H1 (cell line): ENCODE data around the gene OBSCN. TPM values are rescaled to one million over a fixed set of nuclear protein-coding genes. Genes with fewer than 3 reads are reported as not detected.

Source experiments
- CTCF ChIA-PET: fragments of 300-600 bp; sonication (Branson Sonifier 250); formaldehyde crosslinking; loops from one replicate; lab custom pipeline; 2021; ENCODE audit not compliant: partially characterized antibody; lab: Charles Lee
- POLR2A ChIA-PET: fragments of 300-600 bp; sonication (Branson Sonifier 250); formaldehyde crosslinking; loops from one replicate; lab custom pipeline; 2021; ENCODE audit warnings: inconsistent platforms; ENCODE audit not compliant: partially characterized antibody; lab: Charles Lee
- DNase-seq, 2 experiments: peaks; one replicate each; pipeline versions ENCODE4 v3.0.0 to v3.0.0-alpha.2; 2010 to 2022; ENCODE audit warnings: low spot score in 2 of 2, low read depth in 1 of 2, mixed read lengths in 1 of 2
- FAIRE-seq: peaks from 2 replicates; lab custom pipeline; 2011; peaks lifted over from hg19 to GRCh38; lab: Jason Lieb, UNC
- H2AFZ ChIP-seq: 2 replicates; pipeline ENCODE4 v1.8.1; 2012; ENCODE audit warnings: low read length, inconsistent platforms
- H2AK5ac ChIP-seq: 2 replicates; pipeline ENCODE4 v1.6.1; 2013; ENCODE audit warnings: low read depth, low read length
- H2BK120ac ChIP-seq: replicated peaks from 2 replicates; pipeline ENCODE3; 2013; ENCODE audit warnings: low read depth, low read length, inconsistent platforms
- H2BK12ac ChIP-seq: 2 replicates; pipeline ENCODE4 v1.6.1; 2013; ENCODE audit warnings: low read depth, low read length
- H2BK15ac ChIP-seq: 2 replicates; pipeline ENCODE4 v1.6.1; 2013; ENCODE audit warnings: low read length
- H2BK20ac ChIP-seq: 2 replicates; pipeline ENCODE4 v1.6.1; 2013; ENCODE audit warnings: low read length
- H2BK5ac ChIP-seq: 2 replicates; pipeline ENCODE4 v1.6.1; 2013; ENCODE audit warnings: low read depth, low read length
- H3K14ac ChIP-seq: 2 replicates; pipeline ENCODE4 v1.6.1; 2013; ENCODE audit warnings: inconsistent platforms; ENCODE audit not compliant: insufficient read length
- H3K18ac ChIP-seq: 2 replicates; pipeline ENCODE4 v1.6.1; 2013; ENCODE audit warnings: low read length; ENCODE audit errors: extremely low read depth
- H3K23ac ChIP-seq: 2 replicates; pipeline ENCODE4 v1.6.1; 2013; ENCODE audit warnings: inconsistent platforms; ENCODE audit not compliant: insufficient read length
- H3K23me2 ChIP-seq: 2 replicates; pipeline ENCODE4 v1.6.1; 2013; ENCODE audit warnings: low read depth, low read length
- H3K27ac ChIP-seq: 2 replicates; pipeline ENCODE4 v1.6.1; 2011; ENCODE audit warnings: low read depth, low read length, inconsistent platforms
- H3K27me3 ChIP-seq, 4 experiments: replicated peaks in 1 of 4; 1 replicate in 1 of 4; 2 replicates in 3 of 4; pipeline versions ENCODE4 v1.6.1 to v1.8.1; 2011 to 2013; ENCODE audit warnings: low read length in 3 of 4, mild to moderate bottlenecking in 3 of 4, inconsistent platforms in 2 of 4, mixed read lengths in 2 of 4, moderate library complexity in 1 of 4; ENCODE audit not compliant: control insufficient read depth in 3 of 4, insufficient read depth in 3 of 4; ENCODE audit errors: extremely low read depth in 1 of 4
- H3K36me3 ChIP-seq, 4 experiments: 2 replicates each; pipeline versions ENCODE4 v1.6.1 to v1.8.1; 2011 to 2013; ENCODE audit warnings: mild to moderate bottlenecking in 4 of 4, low read length in 3 of 4, moderate library complexity in 2 of 4, control low read depth in 1 of 4, inconsistent platforms in 1 of 4; ENCODE audit not compliant: insufficient read depth in 4 of 4, control insufficient read depth in 2 of 4
- H3K4ac ChIP-seq: replicated peaks from 2 replicates; pipeline ENCODE3; 2013; ENCODE audit warnings: low read length, low read depth, mixed read lengths, inconsistent platforms; ENCODE audit not compliant: insufficient read length
- H3K4me1 ChIP-seq, 4 experiments: replicated peaks in 1 of 4; 1 replicate in 1 of 4; 2 replicates in 3 of 4; pipeline versions ENCODE4 v1.6.1 to v1.8.1; 2011 to 2013; ENCODE audit warnings: low read length in 3 of 4, inconsistent platforms in 2 of 4, mixed read lengths in 1 of 4; ENCODE audit not compliant: insufficient read depth in 4 of 4, control insufficient read depth in 3 of 4
- H3K4me2 ChIP-seq, 2 experiments: 2 replicates each; pipeline versions ENCODE4 v1.6.1 to v1.8.1; 2011 to 2013; ENCODE audit warnings: low read depth in 2 of 2, low read length in 2 of 2, control low read depth in 1 of 2, inconsistent platforms in 1 of 2, mild to moderate bottlenecking in 1 of 2; ENCODE audit not compliant: insufficient read depth in 1 of 2
- H3K4me3 ChIP-seq, 4 experiments: fragments of 200-600, 300-600 bp in 1 of 4; sonication (generic), shearing (Covaris generic), sonication (Bioruptor Twin) in 1 of 4; 2 replicates each; pipeline versions ENCODE4 v1.5.1 to v1.8.1; 2011 to 2016; ENCODE audit warnings: low read length in 4 of 4, low read depth in 3 of 4, control low read depth in 2 of 4, inconsistent platforms in 2 of 4, mild to moderate bottlenecking in 2 of 4, mixed read lengths in 1 of 4, moderate library complexity in 1 of 4; ENCODE audit not compliant: insufficient read depth in 2 of 4; ENCODE audit errors: extremely low read depth in 1 of 4
- H3K56ac ChIP-seq: replicated peaks from 2 replicates; pipeline ENCODE3; 2013; ENCODE audit warnings: low read depth, mild to moderate bottlenecking, mixed read lengths, low read length, inconsistent platforms; ENCODE audit not compliant: insufficient read length
- H3K79me1 ChIP-seq: 2 replicates; pipeline ENCODE4 v1.6.1; 2013; ENCODE audit warnings: low read depth, low read length, control low read depth
- H3K79me2 ChIP-seq, 2 experiments: 2 replicates each; pipeline versions ENCODE4 v1.6.1 to v1.8.1; 2012 to 2013; ENCODE audit warnings: low read length in 2 of 2, mild to moderate bottlenecking in 2 of 2, inconsistent platforms in 1 of 2; ENCODE audit not compliant: insufficient read depth in 2 of 2, control insufficient read depth in 1 of 2
- H3K9ac ChIP-seq, 4 experiments: replicated peaks in 1 of 4; 1 replicate in 1 of 4; 2 replicates in 3 of 4; pipeline versions ENCODE4 v1.6.1 to v1.8.1; 2011 to 2013; ENCODE audit warnings: low read depth in 3 of 4, low read length in 3 of 4, control low read depth in 2 of 4, mild to moderate bottlenecking in 2 of 4, moderate library complexity in 2 of 4, inconsistent platforms in 1 of 4; ENCODE audit errors: extremely low read depth in 1 of 4
- H3K9me3 ChIP-seq, 2 experiments: 2 replicates each; pipeline versions ENCODE4 v1.6.1 to v1.8.1; 2012 to 2013; ENCODE audit warnings: mild to moderate bottlenecking in 2 of 2, moderate library complexity in 2 of 2, control low read depth in 1 of 2, inconsistent platforms in 1 of 2, low read depth in 1 of 2, low read length in 1 of 2, mixed read lengths in 1 of 2; ENCODE audit not compliant: insufficient read depth in 2 of 2
- H4K20me1 ChIP-seq, 2 experiments: replicated peaks in 1 of 2; 2 replicates each; pipeline versions ENCODE3 to v1.8.1; 2011 to 2013; ENCODE audit warnings: inconsistent platforms in 2 of 2, low read length in 2 of 2, mild to moderate bottlenecking in 1 of 2; ENCODE audit not compliant: insufficient read depth in 2 of 2, control insufficient read depth in 1 of 2
- H4K5ac ChIP-seq: 2 replicates; pipeline ENCODE4 v1.6.1; 2013; ENCODE audit warnings: low read length, low read depth, mixed read lengths, inconsistent platforms; ENCODE audit not compliant: insufficient read length
- H4K8ac ChIP-seq: 2 replicates; pipeline ENCODE4 v1.8.0; 2013; ENCODE audit warnings: mild to moderate bottlenecking, moderate library complexity, low read length, inconsistent platforms; ENCODE audit not compliant: insufficient read depth; ENCODE audit errors: extremely low read depth
- H4K91ac ChIP-seq: replicated peaks from 2 replicates; pipeline ENCODE3; 2013; ENCODE audit warnings: low read length, mixed read lengths, inconsistent platforms; ENCODE audit not compliant: insufficient read length
- BRCA1 ChIP-seq: IDR thresholded peaks from 2 replicates; pipeline ENCODE4 v1.6.1; 2012; ENCODE audit warnings: low read depth, low read length, improper control_type of control experiment
- CBX5 ChIP-seq: fragments of 300-800, 300-1000 bp; sonication (generic); IDR thresholded peaks from 2 replicates; pipeline ENCODE4 v1.7.1; 2016; ENCODE audit warnings: antibody characterized with exemption, low read length, low read depth
- CBX8 ChIP-seq: fragments of 300-800, 300-1000 bp; sonication (generic); IDR thresholded peaks from 2 replicates; pipeline ENCODE4 v1.7.1; 2016; ENCODE audit warnings: low read depth, low read length, borderline replicate concordance
- EP300 ChIP-seq, 2 experiments: IDR thresholded peaks; 1 replicate in 1 of 2; 2 replicates in 1 of 2; pipeline ENCODE4 v1.6.1; 2011 to 2012; ENCODE audit warnings: low read depth in 2 of 2, low read length in 2 of 2, mild to moderate bottlenecking in 2 of 2, borderline replicate concordance in 1 of 2, inconsistent platforms in 1 of 2, moderate library complexity in 1 of 2
- EZH2 ChIP-seq: fragments of 200-600 bp; sonication (generic); IDR thresholded peaks from 2 replicates; pipeline ENCODE4 v1.7.1; 2012; ENCODE audit warnings: low read depth, mild to moderate bottlenecking, moderate library complexity, low read length, inconsistent platforms; ENCODE audit not compliant: severe bottlenecking
- GABPA ChIP-seq: IDR thresholded peaks from 2 replicates; pipeline ENCODE4 v1.6.1; 2011; ENCODE audit warnings: mild to moderate bottlenecking, low read length, moderate library complexity, borderline replicate concordance; ENCODE audit not compliant: insufficient read depth
- GTF2F1 ChIP-seq: IDR thresholded peaks from 2 replicates; pipeline ENCODE4 v1.6.1; 2012; ENCODE audit warnings: low read depth, low read length, improper control_type of control experiment, borderline replicate concordance
- JUN ChIP-seq: IDR thresholded peaks from 2 replicates; pipeline ENCODE4 v1.6.1; 2011; ENCODE audit warnings: low read depth, mild to moderate bottlenecking, improper control_type of control experiment, low read length
- JUND ChIP-seq: IDR thresholded peaks from 2 replicates; pipeline ENCODE4 v1.6.1; 2011; ENCODE audit warnings: mild to moderate bottlenecking, improper control_type of control experiment, low read length
- KDM5A ChIP-seq: fragments of 200-600 bp; IDR thresholded peaks from 2 replicates; pipeline ENCODE4 v1.7.1; 2012; ENCODE audit warnings: mild to moderate bottlenecking, low read length, inconsistent platforms, mixed read lengths
- POLR2A ChIP-seq, 2 experiments: IDR thresholded peaks; 1 replicate in 1 of 2; 2 replicates in 1 of 2; pipeline ENCODE4 v1.6.1; 2011; ENCODE audit warnings: low read depth in 2 of 2, low read length in 2 of 2, mild to moderate bottlenecking in 2 of 2; ENCODE audit errors: control extremely low read depth in 1 of 2
- RNF2 ChIP-seq: fragments of 200-900, 300-1000 bp; sonication (generic); IDR thresholded peaks from 2 replicates; pipeline ENCODE4 v1.7.1; 2016; ENCODE audit warnings: borderline replicate concordance, low read depth, mild to moderate bottlenecking, antibody characterized with exemption, low read length; ENCODE audit not compliant: poor library complexity, severe bottlenecking; ENCODE audit errors: missing control alignments
- SIN3A ChIP-seq, 2 experiments: IDR thresholded peaks in 1 of 2; conservative IDR thresholded peaks in 1 of 2; 2 replicates each; pipeline ENCODE4 v1.6.1; 2011 to 2012; ENCODE audit warnings: low read length in 2 of 2, improper control_type of control experiment in 1 of 2, low read depth in 1 of 2, mild to moderate bottlenecking in 1 of 2
- SP4 ChIP-seq: IDR thresholded peaks from 2 replicates; pipeline ENCODE4 v1.6.1; 2012; ENCODE audit warnings: low read length, inconsistent platforms
- WGBS, 2 experiments: shearing (Covaris generic) in 1 of 2; methylation state at CpG; one replicate each; pipeline versions ENCODE4 v1.1.6 to v1.1.7; 2013 to 2015; ENCODE audit warnings: low lambda C conversion rate in 2 of 2, mixed read lengths in 2 of 2, inconsistent platforms in 1 of 2, low coverage in 1 of 2, missing lambda C conversion rate in 1 of 2; ENCODE audit not compliant: insufficient replicate concordance in 2 of 2, insufficient coverage in 1 of 2, insufficient read length in 1 of 2; ENCODE audit errors: extremely low coverage in 1 of 2, missing lambda C conversion rate in 1 of 2; 5-methylcytosine and 5-hydroxymethylcytosine counted together
- polyA plus RNA-seq, 7 experiments: library from polyadenylated mRNA; depleted of rRNA in 3 of 7; stranded (reverse) in 5 of 7; unstranded in 2 of 7; fragments of >200 nt in 5 of 7; fragments of 200-250 nt in 2 of 7; gene quantifications; 1 replicate in 5 of 7; 2 replicates in 1 of 7; 4 replicates in 1 of 7; pipeline versions ENCODE4 v1.2.1 to v1.2.3, GENCODE V29; 2011 to 2013; ENCODE audit warnings: missing spikeins in 2 of 7, mixed read lengths in 2 of 7
- total RNA-seq: library from RNA; stranded (reverse); fragmentation: NEBNext Ultra II Directional; extraction: Animal tissue kit (Norgen Biotek cat#: 25700); gene quantifications from 2 replicates; pipeline ENCODE4 v1.2.1, GENCODE V29; 2021

Gene OBSCN
- total and polyA plus RNA-seq, 2 of the 8 experiments (the other 6 are each of a cell fraction or from before 2014, with no cell fraction given), result 7.5 to 28.4 TPM

GRCh38 chr1:228238007-228238406 lies 30.2 kb downstream of the OBSCN start:
- Histone ChIP-seq H4K5ac (no peak overlapping the region), H3K9me3 (peaks cover 29 to 32% of the 10 kb centered on the region in 2 experiments), H3K27me3 (no peaks in the 10 kb centered on the region; a peak in 1 of 7 replicates), H2BK20ac (no peak overlapping the region), H2BK12ac (no peak overlapping the region), H2BK120ac (no peak overlapping the region), H3K23me2 (peaks cover 3% of the 10 kb centered on the region), H2AK5ac (no peak overlapping the region), H3K4me1 (no peaks in the 10 kb centered on the region), H3K56ac (no peak overlapping the region), H3K4me3 (no peak overlapping the region), H3K36me3 (peaks cover 6 to 43% (median 25%) of the 10 kb centered on the region in 4 experiments; a peak in 7 of 8 replicates), H2BK15ac (no peak overlapping the region), H2AFZ (no peak overlapping the region), H3K4ac (no peak overlapping the region), H2BK5ac (no peak overlapping the region), H4K91ac (no peak overlapping the region), H3K27ac (no peak overlapping the region), H3K4me2 (no peak overlapping the region), H3K79me1 (no peaks in the 10 kb centered on the region; the same call in 1 of the 2 replicates), H4K8ac (no peak overlapping the region; the same call in 1 of the 2 replicates), H3K18ac (no peak overlapping the region), H3K23ac (no peak overlapping the region), H3K79me2 (no peaks in the 10 kb centered on the region), H3K14ac (no peak overlapping the region), H3K9ac (no peak overlapping the region), H4K20me1 (peaks cover 0 to 5% of the 10 kb centered on the region in 2 experiments)
- 95% methylated on average over 7 of the region's 7 CpGs; no CpG with 5 or more reads in 1 of the 2 experiments for WGBS, 2 experiments
- POLR2A ChIA-PET, result no interaction called here
- DNase-seq (peak in 1 of 2 experiments; percentile 20), FAIRE-seq (no peak)
- CTCF ChIA-PET, result interaction anchor here (0.6 to 2.4 kb wide), 4 partner anchors 13 to 245 kb away, joined by 3 to 11 read pairs (median 4); no protein-coding TSS in a partner anchor
- TF ChIP-seq EP300 (IDR thresholded peaks at IDR 0.05; ENCODE audit: borderline replicate concordance in 1 of 2, low read depth in 2 of 2, low read length in 2 of 2) (no peak), CBX5 (no peak), JUN (no peak), CBX8 (no peak), JUND (no peak), EZH2 (no peak), GABPA (no peak), SIN3A (conservative IDR thresholded peaks at IDR 0.05 in 1 of 2, IDR thresholded peaks at IDR 0.05 in 1 of 2; ENCODE audit: low read depth in 1 of 2, low read length in 2 of 2) (no peak), GTF2F1 (no peak), SP4 (no peak), POLR2A (IDR thresholded peaks at IDR 0.05; ENCODE audit: control extremely low read depth in 1 of 2, low read depth in 2 of 2, low read length in 2 of 2) (no peak), RNF2 (no peak), BRCA1 (no peak), KDM5A (no peak)
